ENCODE data around the gene DLX3. TPM values are rescaled to one million over a fixed set of nuclear protein-coding genes. Genes with fewer than 3 reads are reported as not detected.

The DLX3 gene
- total RNA-seq, 1 donor from 2014 or later = 0.04 TPM

GRCh38 chr17:49969134-49969759, 25.8 kb downstream of the DLX3 start, which contains the start of gene DLX4:
TSS of gene DLX4 (plus strand) at chr17:49969190. CDS start at chr17:49969469, 279 bp downstream.
- Mint-ChIP-seq H3K9me3 (peaks cover 12% of the 10 kb centered on the region), H3K27me3 (ENCODE audit: insufficient read depth, low read depth) (peaks cover 95% of the 10 kb centered on the region), H3K36me3 (no peaks in the 10 kb centered on the region), H3K27ac (no peak within 1 kb of the TSS), H3K4me1 (peaks cover 33% of the 10 kb centered on the region), H3K4me3 (peak within 1 kb of the TSS; percentile 85)
- TF ChIP-seq CTCF (IDR thresholded peaks at IDR 0.05) = no peak
- peak; percentile 80 for TF ChIP-seq EZH2 (IDR thresholded peaks at IDR 0.05)
- peak; percentile 50 for TF ChIP-seq EZH2phosphoT487 (IDR thresholded peaks at IDR 0.05)
- Histone ChIP-seq H3K4me2 (peak within 1 kb of the TSS; percentile 94), H3K27ac (no peak within 1 kb of the TSS), H4K20me1 (ENCODE audit: low read depth) (peaks cover 63% of the 10 kb centered on the region), H3K36me3 (no peaks in the 10 kb centered on the region), H3K27me3 (peaks cover 100% of the 10 kb centered on the region), H3K9me3 (ENCODE audit: low read depth) (no peaks in the 10 kb centered on the region), H3K9ac (no peak within 1 kb of the TSS), H3K4me3 (peak within 1 kb of the TSS; percentile 57), H3K4me1 (peaks cover 53% of the 10 kb centered on the region), H3K79me2 (ENCODE audit: low read depth) (no peaks in the 10 kb centered on the region), H3F3A (ENCODE audit: low read depth) (peaks cover 39% of the 10 kb centered on the region), H2AFZ (replicated peaks) (peak within 1 kb of the TSS; percentile 71)
- peak; percentile 57 for DNase-seq (ENCODE audit: low spot score)

GRCh38 chr17:49968405-49969133, 26.5 kb downstream of the DLX3 start:
- H3F3A ChIP-seq (ENCODE audit: low read depth) = peaks cover 43% of the 10 kb centered on the region
- peaks cover 65% of the 10 kb centered on the region for H4K20me1 ChIP-seq (ENCODE audit: low read depth)
- H3K4me2 ChIP-seq = peak overlapping the region; percentile 94
- DNase-seq (ENCODE audit: low spot score) = peak; percentile 93
- Mint-ChIP-seq H3K27ac (no peak overlapping the region), H3K27me3 (ENCODE audit: insufficient read depth, low read depth) (peaks cover 95% of the 10 kb centered on the region), H3K4me1 (peaks cover 38% of the 10 kb centered on the region), H3K9me3 (peaks cover 11% of the 10 kb centered on the region), H3K4me3 (peak overlapping the region; percentile 85), H3K36me3 (no peaks in the 10 kb centered on the region)
- H3K4me1 ChIP-seq = peaks cover 53% of the 10 kb centered on the region
- peak overlapping the region; percentile 57 for H3K4me3 ChIP-seq
- H3K79me2 ChIP-seq (ENCODE audit: low read depth) = no peaks in the 10 kb centered on the region
- H3K27ac ChIP-seq = no peak overlapping the region
- TF ChIP-seq EZH2phosphoT487 (IDR thresholded peaks at IDR 0.05) = peak; percentile 17
- TF ChIP-seq EZH2 (IDR thresholded peaks at IDR 0.05) = peak; percentile 63
- TF ChIP-seq CTCF (IDR thresholded peaks at IDR 0.05) = no peak
- peak overlapping the region; percentile 71 for H2AFZ ChIP-seq (replicated peaks)
- no peaks in the 10 kb centered on the region for H3K36me3 ChIP-seq
- H3K27me3 ChIP-seq = peaks cover 100% of the 10 kb centered on the region
- no peaks in the 10 kb centered on the region for H3K9me3 ChIP-seq (ENCODE audit: low read depth)
- H3K9ac ChIP-seq = no peak overlapping the region

GRCh38 chr17:49967621-49968404, 27.2 kb downstream of the DLX3 start:
- H3K36me3 ChIP-seq = no peaks in the 10 kb centered on the region
- Mint-ChIP-seq H3K4me3 (peak overlapping the region; percentile 79), H3K4me1 (peaks cover 42% of the 10 kb centered on the region), H3K27me3 (ENCODE audit: insufficient read depth, low read depth) (peaks cover 95% of the 10 kb centered on the region), H3K27ac (no peak overlapping the region), H3K36me3 (no peaks in the 10 kb centered on the region), H3K9me3 (peaks cover 11% of the 10 kb centered on the region)
- H3F3A ChIP-seq (ENCODE audit: low read depth) = peaks cover 50% of the 10 kb centered on the region
- peak overlapping the region; percentile 57 for H3K4me3 ChIP-seq
- H4K20me1 ChIP-seq (ENCODE audit: low read depth) = peaks cover 70% of the 10 kb centered on the region
- H3K27me3 ChIP-seq = peaks cover 100% of the 10 kb centered on the region
- H3K4me2 ChIP-seq = peak overlapping the region; percentile 94
- H3K4me1 ChIP-seq = peaks cover 55% of the 10 kb centered on the region
- no peak overlapping the region for H3K9ac ChIP-seq
- H3K27ac ChIP-seq = no peak overlapping the region
- no peaks in the 10 kb centered on the region for H3K9me3 ChIP-seq (ENCODE audit: low read depth)
- DNase-seq (ENCODE audit: low spot score) = no peak
- H2AFZ ChIP-seq (replicated peaks) = no peak overlapping the region
- TF ChIP-seq EZH2phosphoT487 (IDR thresholded peaks at IDR 0.05) (peak; percentile 61), EZH2 (IDR thresholded peaks at IDR 0.05) (peak; percentile 46), CTCF (IDR thresholded peaks at IDR 0.05) (no peak)
- H3K79me2 ChIP-seq (ENCODE audit: low read depth) = no peaks in the 10 kb centered on the region

Data from neural progenitor cell (in vitro differentiated cells).